Heart left ventricle (tissue), 16 donors: ENCODE data around the gene C2orf74. TPM values are rescaled to one million over a fixed set of nuclear protein-coding genes. Genes with fewer than 3 reads are reported as not detected.

Experiments
- ATAC-seq, 4 donors: fragments of 200-7000 bp; cut with Tn5 transposase; one replicate each; pipeline ENCODE4 v1.9.1; 2020 to 2022; ENCODE audit warnings: moderate library complexity in 4 of 4, mild to moderate bottlenecking in 3 of 4, moderate number of reproducible peaks in 1 of 4
- DNase-seq, 5 donors: peaks; one replicate each; pipeline ENCODE4 v3.0.0-alpha.2; 2020
- H3K27ac ChIP-seq, 12 donors: fragments of 200-600 bp; sonication (generic) in 4 of 12; one replicate each; pipeline versions ENCODE4 v1.5.0 to v1.8.0; 2016 to 2022; ENCODE audit warnings: mild to moderate bottlenecking in 2 of 12
- H3K27me3 ChIP-seq, 9 donors: fragments of 200-600 bp; sonication (generic) in 2 of 9; one replicate each; pipeline versions ENCODE4 v1.5.1 to v1.8.0; 2016 to 2022; ENCODE audit warnings: mild to moderate bottlenecking in 3 of 9
- H3K36me3 ChIP-seq, 9 donors: fragments of 200-600 bp; sonication (generic) in 2 of 9; one replicate each; pipeline versions ENCODE4 v1.5.0 to v1.8.0; 2018 to 2022; ENCODE audit warnings: mild to moderate bottlenecking in 2 of 9
- H3K4me1 ChIP-seq, 12 donors: fragments of 200-600 bp; sonication (generic) in 4 of 12; one replicate each; pipeline versions ENCODE4 v1.5.0 to v1.8.0; 2016 to 2022; ENCODE audit warnings: mild to moderate bottlenecking in 3 of 12
- H3K4me3 ChIP-seq, 12 donors: fragments of 200-600 bp; sonication (generic) in 4 of 12; one replicate each; pipeline versions ENCODE4 v1.5.0 to v1.8.0; 2017 to 2022; ENCODE audit warnings: mild to moderate bottlenecking in 9 of 12, moderate library complexity in 4 of 12
- H3K9me3 ChIP-seq, 12 donors: fragments of 200-600 bp; sonication (generic) in 4 of 12; one replicate each; pipeline versions ENCODE4 v1.5.0 to v1.8.0; 2016 to 2022; ENCODE audit warnings: mild to moderate bottlenecking in 1 of 12
- CTCF ChIP-seq, 12 donors: fragments of 200-600 bp; sonication (generic) in 4 of 12; IDR thresholded peaks; one replicate each; pipeline versions ENCODE4 v1.5.0 to v1.8.0; 2018 to 2022; ENCODE audit warnings: antibody characterized with exemption in 12 of 12, mild to moderate bottlenecking in 5 of 12
- POLR2A ChIP-seq, 2 donors: fragments of 450-650 bp; IDR thresholded peaks; one replicate each; pipeline ENCODE4 v1.6.1; 2017; ENCODE audit warnings: antibody characterized with exemption in 2 of 2, mild to moderate bottlenecking in 2 of 2, moderate library complexity in 2 of 2
- WGBS, 4 donors: extraction: QIAGEN DNeasy Blood & Tissue Kit in 2 of 4; methylation state at CpG; one replicate each; pipeline versions ENCODE4 v1.1.5 to v1.1.7; 2013 to 2018; 5-methylcytosine and 5-hydroxymethylcytosine counted together
- intact Hi-C, 10 donors: fragments of 100-400 bp; cut with DNase I; formaldehyde crosslinking; loops; one replicate each; pipeline versions ENCODE4 v1.11.1 to v1.14.2; 2022
- polyA plus RNA-seq, 2 donors: library from polyadenylated mRNA; stranded (reverse); fragments of 200-250 nt; gene quantifications; one replicate each; pipeline ENCODE4 v1.2.3, GENCODE V29; 2013
- total RNA-seq, 9 donors: library from RNA; depleted of rRNA in 2 of 9; stranded (reverse); fragments of >200 nt in 2 of 9; fragmentation: NEBNext Ultra II Directional in 3 of 9; extraction: Animal tissue kit (Norgen Biotek cat#: 25700) in 3 of 9; gene quantifications; one replicate each; pipeline versions ENCODE4 v1.1.0 to v1.2.4, GENCODE V29; 2016 to 2023
- donor health status: ischemic (EF 13 %, LVEDD 7.1; RV severe dilation, severe dysfunction).
- donor health status: healthy with polysubstance abuse.
- donor health status: DM: no; HTN: yes; CAD: no.
- donor health status: DM: no; HTN: no; CAD: no.
- donor health status: ischemic (EF 25% LVEDD 6.9; RV normal size, moderate dysfunction).
- donor health status: ischemic (EF 25% LVEDD 5.7; RV mildly dilated, moderate dysfunction).
- donor health status: healthy.
- donor health status: DM: yes; HTN: yes; CAD: no.
- donor health status: ischemic (EF 35%, LVEDD 5.7; RV mildly dilated, moderate dysfunction).
- donor health status: nonischemic (EF 11% LVEDD 7.7; RV severe dilation, severe dysfunction).
- donor health status: DM: yes; HTN: yes; CAD: no.
- donor health status: PGD.
- donor health status: ischemic (EF 29% LVEDD 5.4; RV normal size, mild dysfunction).
- donor health status: nonischemic (EF 23%, LVEDD 6.1; RV moderate dilation, normal function).

Gene C2orf74
- total and polyA plus RNA-seq, 11 donors, result 12.3 to 51.8 (median 17.7) TPM

DNA sequence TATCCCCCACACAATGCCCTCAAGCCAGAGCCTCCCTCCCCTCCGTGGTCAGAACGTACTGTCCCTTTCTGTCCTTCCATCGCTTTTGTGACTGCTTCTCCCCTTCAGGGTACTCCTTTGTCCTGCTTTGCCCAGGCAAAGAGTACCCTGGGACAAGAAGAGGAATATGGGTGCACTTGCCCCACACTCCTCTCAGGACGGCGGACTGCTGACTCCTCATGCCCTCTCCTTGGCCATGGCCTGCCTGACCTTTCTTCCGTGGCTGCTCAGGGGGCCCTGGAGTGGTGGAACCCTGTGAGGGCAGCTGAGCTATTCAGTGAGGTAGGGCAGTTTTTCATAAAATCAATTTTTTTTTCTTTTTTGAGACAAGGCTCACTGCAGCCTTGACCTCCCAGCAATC, 18.7 kb downstream of the C2orf74 start:
- Histone ChIP-seq H3K36me3 (peaks cover 0 to 62% (median 52%) of the 10 kb centered on the region in 9 donors), H3K27ac (peak overlapping the region in 11 of 12 donors; percentile 48 to 100 (median 68)), H3K4me1 (peaks cover 0 to 57% (median 48%) of the 10 kb centered on the region in 12 donors), H3K9me3 (no peaks in the 10 kb centered on the region), H3K4me3 (peak overlapping the region in 2 of 12 donors; percentile 1 to 8), H3K27me3 (no peaks in the 10 kb centered on the region)
- TF ChIP-seq POLR2A (IDR thresholded peaks at IDR 0.05) (no peak), CTCF (IDR thresholded peaks at IDR 0.05) (no peak)
- 64 to 79% (median 71%) methylated on average over 6 of the region's 6 CpGs for WGBS, 4 donors
- ATAC-seq, result no peak
- intact Hi-C loops, result no loop called here
- peak in 1 of 5 donors; percentile 28 for DNase-seq

DNA sequence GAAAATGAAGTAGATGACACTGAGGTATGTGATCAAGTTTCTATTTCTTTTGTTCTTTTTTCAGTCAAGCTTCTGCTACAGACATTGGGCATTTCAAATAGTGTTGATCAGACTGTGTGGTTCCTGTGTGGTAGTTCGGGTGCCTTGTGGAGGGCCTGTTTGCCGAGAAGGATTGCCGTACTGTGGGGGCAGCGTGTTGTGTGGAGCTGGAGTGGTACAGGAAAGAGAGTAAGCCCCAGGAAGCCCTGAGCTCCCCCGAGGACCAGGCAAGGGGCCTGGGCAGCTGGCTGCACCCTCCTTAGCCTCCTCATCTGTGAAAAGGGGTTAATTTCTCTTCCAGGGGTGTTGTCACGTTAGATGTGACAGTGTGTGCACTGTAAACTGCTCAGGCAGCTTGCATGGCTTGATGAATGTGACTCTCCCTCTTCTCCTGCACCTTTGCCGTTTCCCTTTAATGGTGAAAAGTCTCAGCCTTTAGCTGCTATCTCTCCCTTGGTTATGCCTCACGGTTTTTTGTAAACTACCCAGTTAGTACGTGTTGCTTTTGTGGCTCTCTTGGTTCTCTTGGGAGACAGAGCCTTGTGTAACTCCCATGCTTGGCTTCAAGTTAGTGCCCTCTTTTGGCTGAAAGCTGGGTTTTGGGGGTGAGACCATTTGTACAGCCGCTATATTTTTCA, 19.5 kb downstream of the C2orf74 start:
- Histone ChIP-seq H3K36me3 (peaks cover 0 to 71% (median 61%) of the 10 kb centered on the region in 9 donors), H3K4me3 (peak overlapping the region in 1 of 12 donors; percentile 19), H3K27me3 (no peaks in the 10 kb centered on the region), H3K9me3 (no peaks in the 10 kb centered on the region), H3K4me1 (peaks cover 0 to 54% (median 44%) of the 10 kb centered on the region in 12 donors), H3K27ac (peak overlapping the region in 5 of 12 donors; percentile 53 to 100 (median 78))
- ATAC-seq (no peak), DNase-seq (no peak)
- 65 to 69% (median 67%) methylated on average over 10 of the region's 10 CpGs for WGBS, 4 donors
- intact Hi-C loops, result no loop called here
- TF ChIP-seq POLR2A (IDR thresholded peaks at IDR 0.05) (no peak), CTCF (IDR thresholded peaks at IDR 0.05) (no peak)

DNA sequence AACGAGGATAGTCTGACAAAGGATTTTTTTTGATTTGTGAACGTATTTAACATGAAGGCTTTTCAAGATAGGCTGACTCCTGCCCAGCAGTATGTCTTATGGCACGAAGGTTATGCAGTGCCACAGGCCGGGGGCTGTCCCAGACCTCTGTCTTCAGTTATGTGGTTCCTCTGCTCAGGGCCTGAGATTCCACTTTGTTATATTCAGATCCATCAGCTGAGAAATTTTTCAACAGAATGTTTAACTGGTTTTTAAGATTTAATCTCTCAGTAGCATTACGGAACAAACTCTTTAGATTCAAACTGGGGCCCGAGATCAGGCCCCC, 20.0 kb downstream of the C2orf74 start:
- intact Hi-C loops, result no loop called here
- WGBS, 4 donors, result 77 to 83% (median 80%) methylated on average over 6 of the region's 6 CpGs
- no peak for TF ChIP-seq CTCF (IDR thresholded peaks at IDR 0.05)
- no peak for TF ChIP-seq POLR2A (IDR thresholded peaks at IDR 0.05)
- Histone ChIP-seq H3K27me3 (no peaks in the 10 kb centered on the region), H3K36me3 (peaks cover 0 to 76% (median 66%) of the 10 kb centered on the region in 9 donors), H3K4me3 (no peak overlapping the region), H3K27ac (peak overlapping the region in 1 of 12 donors; percentile 100), H3K4me1 (peaks cover 0 to 51% (median 42%) of the 10 kb centered on the region in 12 donors), H3K9me3 (no peaks in the 10 kb centered on the region)
- DNase-seq (no peak), ATAC-seq (no peak)

GRCh38 chr2:61183795-61184194, 21.8 kb downstream of the C2orf74 start:
- H3K4me3 ChIP-seq, result no peak overlapping the region
- H3K4me1 ChIP-seq, result peaks cover 0 to 41% (median 35%) of the 10 kb centered on the region in 12 donors
- DNase-seq, result no peak
- no peak for TF ChIP-seq POLR2A (IDR thresholded peaks at IDR 0.05)
- TF ChIP-seq CTCF (IDR thresholded peaks at IDR 0.05), result no peak
- peaks cover 0 to 93% (median 83%) of the 10 kb centered on the region in 9 donors for H3K36me3 ChIP-seq
- intact Hi-C loops, result no loop called here
- H3K9me3 ChIP-seq, result no peaks in the 10 kb centered on the region
- no peak overlapping the region for H3K27ac ChIP-seq
- WGBS, 4 donors, result 96 to 100% (median 97%) methylated on average over 3 of the region's 3 CpGs
- H3K27me3 ChIP-seq, result no peaks in the 10 kb centered on the region
- no peak for ATAC-seq
